OCI-LY7 (cell line): ENCODE data around the gene TIMM8A.

Experiments used
- EZH2phosphoT487 ChIP-seq: fragments of 200-600 bp; sonication (generic); IDR thresholded peaks from 2 replicates; pipeline ENCODE4 v1.6.1; 2018; ENCODE audit warnings: low read depth, borderline replicate concordance, mild to moderate bottlenecking, mixed run types, antibody characterized with exemption, low read length, moderate library complexity, mixed read lengths
- TF ChIP-seq, protein P1 (sequence below): fragments of 200-600 bp; sonication (generic); conservative IDR thresholded peaks from 2 replicates; pipeline ENCODE4 v1.5.1; 2014; ENCODE audit warnings: mild to moderate bottlenecking, antibody characterized with exemption, low read length, moderate library complexity, mixed read lengths

DNA sequence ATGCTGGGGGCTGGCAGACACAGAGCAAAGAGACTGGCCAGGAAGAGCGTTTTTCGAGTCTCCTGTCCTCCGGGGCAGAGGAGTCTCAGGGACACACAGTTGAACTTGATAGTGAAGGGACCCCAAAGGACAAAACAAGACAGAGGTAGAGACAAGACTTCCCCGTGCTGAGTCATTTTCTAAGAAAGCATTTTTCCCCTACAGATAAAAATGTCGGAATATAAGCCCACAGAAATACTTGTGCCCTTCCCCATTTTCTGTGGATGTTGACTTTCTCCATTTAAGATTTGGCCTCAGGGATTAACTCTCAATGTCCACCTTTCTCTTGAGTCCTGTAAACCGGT is 38.0 kb upstream of the TIMM8A start:
- TF ChIP-seq, protein P1, sequence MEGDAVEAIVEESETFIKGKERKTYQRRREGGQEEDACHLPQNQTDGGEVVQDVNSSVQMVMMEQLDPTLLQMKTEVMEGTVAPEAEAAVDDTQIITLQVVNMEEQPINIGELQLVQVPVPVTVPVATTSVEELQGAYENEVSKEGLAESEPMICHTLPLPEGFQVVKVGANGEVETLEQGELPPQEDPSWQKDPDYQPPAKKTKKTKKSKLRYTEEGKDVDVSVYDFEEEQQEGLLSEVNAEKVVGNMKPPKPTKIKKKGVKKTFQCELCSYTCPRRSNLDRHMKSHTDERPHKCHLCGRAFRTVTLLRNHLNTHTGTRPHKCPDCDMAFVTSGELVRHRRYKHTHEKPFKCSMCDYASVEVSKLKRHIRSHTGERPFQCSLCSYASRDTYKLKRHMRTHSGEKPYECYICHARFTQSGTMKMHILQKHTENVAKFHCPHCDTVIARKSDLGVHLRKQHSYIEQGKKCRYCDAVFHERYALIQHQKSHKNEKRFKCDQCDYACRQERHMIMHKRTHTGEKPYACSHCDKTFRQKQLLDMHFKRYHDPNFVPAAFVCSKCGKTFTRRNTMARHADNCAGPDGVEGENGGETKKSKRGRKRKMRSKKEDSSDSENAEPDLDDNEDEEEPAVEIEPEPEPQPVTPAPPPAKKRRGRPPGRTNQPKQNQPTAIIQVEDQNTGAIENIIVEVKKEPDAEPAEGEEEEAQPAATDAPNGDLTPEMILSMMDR: no peak
- TF ChIP-seq EZH2phosphoT487: no peak
